Caco-2 (cell line): ENCODE data around the gene ZNF469. TPM values are rescaled to one million over a fixed set of nuclear protein-coding genes. Genes with fewer than 3 reads are reported as not detected.

Source experiments
- BruUV-seq: library from RNA; stranded (reverse); fragments of 400-500 nt; replicated peaks from 2 replicates; lab custom pipeline; 2021; lab: Mats Ljungman, UMichigan
- CTCF ChIA-PET: fragments of 300-600 bp; sonication (Branson Sonifier 250); formaldehyde crosslinking; loops from one replicate; lab custom pipeline; 2022; ENCODE audit warnings: antibody characterized with exemption; lab: Charles Lee
- POLR2A ChIA-PET: fragments of 300-600 bp; sonication (Branson Sonifier 250); formaldehyde crosslinking; loops from one replicate; lab custom pipeline; 2022; ENCODE audit warnings: antibody characterized with exemption; lab: Charles Lee
- DNase-seq, 2 experiments: peaks; one replicate each; pipeline versions ENCODE4 v3.0.0 to v3.0.0-alpha.2; 2020 to 2022
- H3K27me3 ChIP-seq: replicated peaks from 2 replicates; pipeline ENCODE4 v1.6.0; 2011; ENCODE audit warnings: low read length; ENCODE audit not compliant: control insufficient read depth, insufficient read depth
- H3K36me3 ChIP-seq: 2 replicates; pipeline ENCODE4 v1.5.1; 2011; ENCODE audit warnings: low read length; ENCODE audit not compliant: control insufficient read depth, insufficient read depth
- H3K4me1 ChIP-seq: fragments of 250-450 bp; sonication (Bioruptor Pico); 2 replicates; pipeline ENCODE4 v1.5.1; 2020; ENCODE audit warnings: mild to moderate bottlenecking
- H3K4me3 ChIP-seq: 2 replicates; pipeline ENCODE4 v1.5.1; 2011; ENCODE audit warnings: low read depth, mild to moderate bottlenecking, control low read depth, low read length
- H3K9me3 ChIP-seq: fragments of 250-450 bp; sonication (Bioruptor Pico); 2 replicates; pipeline ENCODE4 v1.5.1; 2020; ENCODE audit warnings: mild to moderate bottlenecking, moderate library complexity
- H3K27ac Mint-ChIP-seq: one replicate; pipeline ENCODE4 v1.8.0; 2022; ENCODE audit warnings: mixed read lengths; ENCODE audit not compliant: unreplicated experiment
- H3K27me3 Mint-ChIP-seq: one replicate; pipeline ENCODE4 v1.8.0; 2022; ENCODE audit warnings: mixed read lengths; ENCODE audit not compliant: insufficient read depth, unreplicated experiment
- H3K36me3 Mint-ChIP-seq: one replicate; pipeline ENCODE4 v1.8.0; 2022; ENCODE audit warnings: mild to moderate bottlenecking, mixed read lengths; ENCODE audit not compliant: insufficient read depth, unreplicated experiment
- H3K4me1 Mint-ChIP-seq: one replicate; pipeline ENCODE4 v1.8.0; 2022; ENCODE audit warnings: low read depth, mixed read lengths; ENCODE audit not compliant: unreplicated experiment
- H3K4me3 Mint-ChIP-seq: one replicate; pipeline ENCODE4 v1.8.0; 2022; ENCODE audit warnings: mild to moderate bottlenecking, moderate library complexity, mixed read lengths; ENCODE audit not compliant: unreplicated experiment
- H3K9me3 Mint-ChIP-seq: one replicate; pipeline ENCODE4 v1.8.0; 2022; ENCODE audit warnings: mixed read lengths; ENCODE audit not compliant: unreplicated experiment
- intact Hi-C: fragments of 100-400 bp; cut with micrococcal nuclease; formaldehyde crosslinking; loops from one replicate; pipeline ENCODE4 v1.10.0; 2022; ENCODE audit not compliant: unreplicated experiment
- total RNA-seq: library from RNA; stranded (reverse); gene quantifications from 2 replicates; pipeline ENCODE4 v1.2.3, GENCODE V29; 2022
- TF ChIP-seq, protein P1 (sequence below), 2 experiments: fragments of 200-600 bp in 1 of 2; IDR thresholded peaks; 1 replicate in 1 of 2; 2 replicates in 1 of 2; pipeline versions ENCODE4 v1.5.1 to v1.8.0; 2011 to 2022; ENCODE audit warnings: antibody characterized with exemption in 1 of 2, control low read depth in 1 of 2, inconsistent platforms in 1 of 2, low read depth in 1 of 2, low read length in 1 of 2, mild to moderate bottlenecking in 1 of 2, moderate library complexity in 1 of 2; ENCODE audit not compliant: insufficient read depth in 1 of 2, severe bottlenecking in 1 of 2, unreplicated experiment in 1 of 2

The ZNF469 gene
- total RNA-seq, 1 experiment from 2014 or later: 0.07 TPM

DNA sequence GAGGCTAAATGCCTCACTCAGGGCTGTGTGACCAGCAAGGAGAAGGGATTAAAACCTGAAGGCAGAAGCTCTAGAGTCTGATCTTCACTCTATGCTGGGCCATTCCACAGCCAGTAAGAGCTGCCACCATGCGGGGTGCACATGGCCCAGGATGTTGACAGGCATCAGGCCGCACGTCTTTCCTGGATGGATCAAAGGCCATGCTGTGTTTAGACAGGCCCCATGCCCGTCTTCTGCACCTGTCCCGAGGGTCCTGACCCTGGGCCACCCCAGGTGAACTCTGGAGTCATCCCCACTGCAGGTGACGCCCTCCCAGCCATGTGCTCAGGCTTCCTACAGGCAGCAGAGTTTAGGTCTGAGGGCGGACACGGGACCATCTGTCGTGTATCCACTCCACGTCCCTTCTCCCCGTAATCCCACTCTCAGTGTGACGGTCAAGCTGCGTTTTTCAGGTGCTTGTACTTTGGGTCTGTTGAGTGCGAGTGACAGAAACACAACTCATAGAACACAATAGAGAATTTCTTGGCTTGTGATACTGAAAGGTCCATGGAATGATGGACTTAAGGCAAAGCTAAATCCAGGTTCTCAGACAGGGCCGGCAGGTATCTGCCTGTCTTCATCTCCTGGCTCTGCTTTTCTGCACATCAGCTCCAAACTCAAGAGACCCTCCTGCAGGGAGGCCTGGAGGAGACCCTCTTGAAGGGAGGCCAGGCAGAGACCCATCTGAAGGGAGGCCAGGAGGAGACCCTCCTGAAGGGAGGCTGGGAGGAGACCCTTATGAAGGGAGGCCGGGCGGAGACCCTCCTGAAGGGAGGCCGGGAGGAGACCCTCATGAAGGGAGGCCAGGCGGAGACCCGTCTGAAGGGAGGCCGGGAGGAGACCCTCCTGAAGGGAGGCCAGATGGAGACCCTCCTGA lies 13.2 kb downstream of the ZNF469 start:
- H3K4me3 Mint-ChIP-seq: no peak overlapping the region
- no TSS peak for BruUV-seq
- no peaks in the 10 kb centered on the region for H3K4me1 Mint-ChIP-seq
- H3K36me3 Mint-ChIP-seq: no peaks in the 10 kb centered on the region
- H3K36me3 ChIP-seq: no peaks in the 10 kb centered on the region
- ChIA-PET CTCF (no interaction called here), POLR2A (no interaction called here)
- no peaks in the 10 kb centered on the region; the same call in 1 of the 2 replicates for H3K27me3 ChIP-seq
- H3K9me3 Mint-ChIP-seq: peaks cover 19% of the 10 kb centered on the region
- no peaks in the 10 kb centered on the region for H3K4me1 ChIP-seq
- DNase-seq: no peak
- H3K9me3 ChIP-seq: peaks cover 3% of the 10 kb centered on the region; the same call in 1 of the 2 replicates
- intact Hi-C loops: no loop called here
- no peak overlapping the region for H3K4me3 ChIP-seq
- H3K27ac Mint-ChIP-seq: no peak overlapping the region
- TF ChIP-seq, protein P1, sequence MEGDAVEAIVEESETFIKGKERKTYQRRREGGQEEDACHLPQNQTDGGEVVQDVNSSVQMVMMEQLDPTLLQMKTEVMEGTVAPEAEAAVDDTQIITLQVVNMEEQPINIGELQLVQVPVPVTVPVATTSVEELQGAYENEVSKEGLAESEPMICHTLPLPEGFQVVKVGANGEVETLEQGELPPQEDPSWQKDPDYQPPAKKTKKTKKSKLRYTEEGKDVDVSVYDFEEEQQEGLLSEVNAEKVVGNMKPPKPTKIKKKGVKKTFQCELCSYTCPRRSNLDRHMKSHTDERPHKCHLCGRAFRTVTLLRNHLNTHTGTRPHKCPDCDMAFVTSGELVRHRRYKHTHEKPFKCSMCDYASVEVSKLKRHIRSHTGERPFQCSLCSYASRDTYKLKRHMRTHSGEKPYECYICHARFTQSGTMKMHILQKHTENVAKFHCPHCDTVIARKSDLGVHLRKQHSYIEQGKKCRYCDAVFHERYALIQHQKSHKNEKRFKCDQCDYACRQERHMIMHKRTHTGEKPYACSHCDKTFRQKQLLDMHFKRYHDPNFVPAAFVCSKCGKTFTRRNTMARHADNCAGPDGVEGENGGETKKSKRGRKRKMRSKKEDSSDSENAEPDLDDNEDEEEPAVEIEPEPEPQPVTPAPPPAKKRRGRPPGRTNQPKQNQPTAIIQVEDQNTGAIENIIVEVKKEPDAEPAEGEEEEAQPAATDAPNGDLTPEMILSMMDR (IDR thresholded peaks at IDR 0.05; ENCODE audit: insufficient read depth in 1 of 2, low read depth in 1 of 2, low read length in 1 of 2, severe bottlenecking in 1 of 2, unreplicated experiment in 1 of 2): no peak
- H3K27me3 Mint-ChIP-seq: peaks cover 20% of the 10 kb centered on the region

DNA sequence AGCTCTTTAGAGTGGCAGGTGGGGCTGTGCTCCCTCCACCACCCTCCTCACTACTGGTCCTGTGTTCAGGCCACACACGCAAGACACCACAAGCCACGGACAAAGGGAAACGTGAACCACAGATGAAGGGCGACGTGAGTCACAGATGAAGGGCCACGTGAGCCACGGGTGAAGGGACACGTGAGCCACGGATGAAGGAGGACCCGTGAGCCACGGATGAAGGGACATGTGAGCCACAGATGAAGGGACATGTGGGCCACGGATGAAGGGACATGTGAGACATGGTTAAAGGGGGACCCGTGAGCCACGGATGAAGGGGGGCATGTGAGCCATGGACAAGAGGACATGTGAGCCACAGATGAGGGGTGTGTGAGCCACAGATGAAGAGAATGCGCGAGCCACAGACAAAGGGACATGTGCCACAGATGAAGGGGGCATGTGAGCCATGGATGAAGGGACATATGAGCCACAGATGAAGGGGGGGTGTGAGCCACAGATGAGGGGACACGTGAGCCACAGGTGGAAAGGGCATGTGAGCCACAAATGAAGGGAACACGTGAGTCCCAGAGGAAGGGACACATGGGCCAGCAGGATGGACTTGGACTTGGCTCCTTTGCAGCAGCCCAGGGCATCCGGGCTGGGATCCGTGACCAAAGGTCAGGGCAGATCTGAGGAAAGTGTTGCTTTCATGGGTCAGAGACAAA lies 15.6 kb downstream of the ZNF469 start:
- Histone ChIP-seq H3K36me3 (no peaks in the 10 kb centered on the region), H3K9me3 (peaks cover 3% of the 10 kb centered on the region; the same call in 1 of the 2 replicates), H3K4me3 (no peak overlapping the region), H3K27me3 (no peaks in the 10 kb centered on the region), H3K4me1 (no peaks in the 10 kb centered on the region)
- no peak overlapping the region for H3K4me3 Mint-ChIP-seq
- peaks cover 9% of the 10 kb centered on the region for H3K27me3 Mint-ChIP-seq
- no peaks in the 10 kb centered on the region for H3K36me3 Mint-ChIP-seq
- no peak overlapping the region for H3K27ac Mint-ChIP-seq
- TF ChIP-seq, protein P1 (IDR thresholded peaks at IDR 0.05; ENCODE audit: insufficient read depth in 1 of 2, low read depth in 1 of 2, low read length in 1 of 2, severe bottlenecking in 1 of 2, unreplicated experiment in 1 of 2): no peak
- intact Hi-C loops: no loop called here
- ChIA-PET CTCF (no interaction called here), POLR2A (no interaction called here)
- H3K4me1 Mint-ChIP-seq: no peaks in the 10 kb centered on the region
- peaks cover 19% of the 10 kb centered on the region for H3K9me3 Mint-ChIP-seq
- BruUV-seq: no TSS peak
- no peak for DNase-seq

DNA sequence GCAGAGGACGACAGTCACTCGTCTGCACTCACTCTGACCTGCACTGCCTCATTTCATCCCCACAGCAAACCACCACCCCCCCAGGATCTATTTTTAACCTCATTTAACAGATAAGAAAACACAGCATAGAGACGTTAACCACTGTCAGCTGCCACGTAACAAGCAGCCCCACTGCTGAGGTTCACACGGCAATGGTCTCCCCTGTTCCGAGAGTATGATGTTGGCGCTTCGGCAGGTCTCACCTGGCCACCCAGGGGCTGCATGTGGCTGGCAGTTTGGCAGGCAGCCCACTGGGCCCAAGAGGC lies 16.1 kb downstream of the ZNF469 start:
- Histone ChIP-seq H3K27me3 (no peaks in the 10 kb centered on the region), H3K4me3 (no peak overlapping the region), H3K9me3 (peaks cover 3% of the 10 kb centered on the region; the same call in 1 of the 2 replicates), H3K4me1 (no peaks in the 10 kb centered on the region), H3K36me3 (no peaks in the 10 kb centered on the region)
- no peak for DNase-seq
- ChIA-PET POLR2A (no interaction called here), CTCF (no interaction called here)
- no peak overlapping the region for H3K27ac Mint-ChIP-seq
- no peaks in the 10 kb centered on the region for H3K4me1 Mint-ChIP-seq
- H3K9me3 Mint-ChIP-seq: peaks cover 19% of the 10 kb centered on the region
- TF ChIP-seq, protein P1 (IDR thresholded peaks at IDR 0.05; ENCODE audit: insufficient read depth in 1 of 2, low read depth in 1 of 2, low read length in 1 of 2, severe bottlenecking in 1 of 2, unreplicated experiment in 1 of 2): no peak
- H3K36me3 Mint-ChIP-seq: no peaks in the 10 kb centered on the region
- no TSS peak for BruUV-seq
- no peak overlapping the region for H3K4me3 Mint-ChIP-seq
- intact Hi-C loops: no loop called here
- peaks cover 9% of the 10 kb centered on the region for H3K27me3 Mint-ChIP-seq
